Sigmoid colon (tissue), 7 donors: ENCODE results near the gene DHDH. TPM values are rescaled to one million over a fixed set of nuclear protein-coding genes. Genes with fewer than 3 reads are reported as not detected.
"Not testable (repeated sequence)": the region's sequence is repeated elsewhere in the genome, so short reads cannot be mapped to it uniquely, and the experiment has no call there.

Experiments
- DNase-seq: peaks from one replicate; pipeline ENCODE4 v3.0.0-alpha.2; 2019
- H3K27ac ChIP-seq, 4 donors: fragments of 200-600 bp; sonication (generic); one replicate each; pipeline ENCODE4 v1.5.1; 2016 to 2019; ENCODE audit warnings: mild to moderate bottlenecking in 1 of 4
- H3K27me3 ChIP-seq, 3 donors: fragments of 200-600 bp; sonication (generic); one replicate each; pipeline ENCODE4 v1.5.1; 2019; ENCODE audit warnings: mild to moderate bottlenecking in 1 of 3
- H3K36me3 ChIP-seq, 4 donors: fragments of 200-600 bp; sonication (generic); one replicate each; pipeline ENCODE4 v1.5.1; 2016 to 2019
- H3K4me1 ChIP-seq, 4 donors: fragments of 200-600 bp; sonication (generic); one replicate each; pipeline ENCODE4 v1.5.1; 2017 to 2019
- H3K4me3 ChIP-seq, 4 donors: fragments of 200-600 bp; sonication (generic); one replicate each; pipeline ENCODE4 v1.5.1; 2017 to 2019; ENCODE audit warnings: mild to moderate bottlenecking in 2 of 4, moderate library complexity in 1 of 4
- H3K9me3 ChIP-seq, 4 donors: fragments of 200-600 bp in 3 of 4; sonication (generic) in 3 of 4; one replicate each; pipeline versions ENCODE4 v1.5.1 to v1.6.1; 2013 to 2019
- EP300 ChIP-seq, 4 donors: sonication (generic); formaldehyde crosslinking; IDR thresholded peaks; one replicate each; pipeline ENCODE4 v1.6.1; 2017; ENCODE audit warnings: antibody characterized with exemption in 4 of 4
- POLR2A ChIP-seq, 2 donors: fragments of 450-650 bp; IDR thresholded peaks; one replicate each; pipeline ENCODE4 v1.6.1; 2016; ENCODE audit warnings: antibody characterized with exemption in 2 of 2, mild to moderate bottlenecking in 2 of 2, moderate library complexity in 2 of 2
- POLR2AphosphoS5 ChIP-seq, 4 donors: sonication (generic); formaldehyde crosslinking; IDR thresholded peaks; one replicate each; pipeline ENCODE4 v1.6.1; 2017; ENCODE audit warnings: antibody characterized with exemption in 4 of 4
- WGBS, 2 donors: extraction: QIAGEN DNeasy Blood & Tissue Kit; methylation state at CpG; one replicate each; pipeline ENCODE4 v1.1.7; 2013; 5-methylcytosine and 5-hydroxymethylcytosine counted together
- intact Hi-C: fragments of 100-400 bp; cut with DNase I; formaldehyde crosslinking; loops from one replicate; pipeline ENCODE4 v1.15.1; 2023
- polyA plus RNA-seq, 3 donors: library from polyadenylated mRNA; stranded (reverse); fragments of 200-250 nt; gene quantifications; one replicate each; pipeline ENCODE4 v1.2.3, GENCODE V29; 2013
- total RNA-seq, 4 donors: library from RNA; depleted of rRNA; stranded (reverse); fragments of >200 nt; gene quantifications; one replicate each; pipeline ENCODE4 v1.1.0, GENCODE V29; 2016
- TF ChIP-seq, protein P1 (sequence below), 4 experiments: fragments of 450-650 bp in 3 of 4; fragments of 200-600 bp in 1 of 4; IDR thresholded peaks; one replicate each; pipeline ENCODE4 v1.5.1; 2016 to 2019; ENCODE audit warnings: antibody characterized with exemption in 4 of 4, mild to moderate bottlenecking in 3 of 4, moderate library complexity in 2 of 4
- donor health status: healthy with polysubstance abuse.
- donor health status: Bipolar disorder and iron deficiency.
- donor health status: healthy.

DHDH gene
- total and polyA plus RNA-seq, 7 donors: 0.16 TPM; not detected in 6

- DNase-seq: no peak
- peak overlapping the region in 2 of 4 donors; percentile 7 to 27 for H3K27ac ChIP-seq
- no peaks in the 10 kb centered on the region for H3K9me3 ChIP-seq
- H3K4me3 ChIP-seq: no peak overlapping the region
- WGBS, 2 donors: 57 to 81% methylated on average over 11 of the region's 11 CpGs
- H3K27me3 ChIP-seq: no peaks in the 10 kb centered on the region
- H3K4me1 ChIP-seq: peaks cover 0 to 11% (median 3%) of the 10 kb centered on the region in 4 donors
- TF ChIP-seq POLR2AphosphoS5 (IDR thresholded peaks at IDR 0.05) (no peak), EP300 (IDR thresholded peaks at IDR 0.05) (no peak), POLR2A (IDR thresholded peaks at IDR 0.05) (no peak)
- TF ChIP-seq, protein P1, sequence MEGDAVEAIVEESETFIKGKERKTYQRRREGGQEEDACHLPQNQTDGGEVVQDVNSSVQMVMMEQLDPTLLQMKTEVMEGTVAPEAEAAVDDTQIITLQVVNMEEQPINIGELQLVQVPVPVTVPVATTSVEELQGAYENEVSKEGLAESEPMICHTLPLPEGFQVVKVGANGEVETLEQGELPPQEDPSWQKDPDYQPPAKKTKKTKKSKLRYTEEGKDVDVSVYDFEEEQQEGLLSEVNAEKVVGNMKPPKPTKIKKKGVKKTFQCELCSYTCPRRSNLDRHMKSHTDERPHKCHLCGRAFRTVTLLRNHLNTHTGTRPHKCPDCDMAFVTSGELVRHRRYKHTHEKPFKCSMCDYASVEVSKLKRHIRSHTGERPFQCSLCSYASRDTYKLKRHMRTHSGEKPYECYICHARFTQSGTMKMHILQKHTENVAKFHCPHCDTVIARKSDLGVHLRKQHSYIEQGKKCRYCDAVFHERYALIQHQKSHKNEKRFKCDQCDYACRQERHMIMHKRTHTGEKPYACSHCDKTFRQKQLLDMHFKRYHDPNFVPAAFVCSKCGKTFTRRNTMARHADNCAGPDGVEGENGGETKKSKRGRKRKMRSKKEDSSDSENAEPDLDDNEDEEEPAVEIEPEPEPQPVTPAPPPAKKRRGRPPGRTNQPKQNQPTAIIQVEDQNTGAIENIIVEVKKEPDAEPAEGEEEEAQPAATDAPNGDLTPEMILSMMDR (IDR thresholded peaks at IDR 0.05): no peak
- intact Hi-C loops: no loop called here
- H3K36me3 ChIP-seq: peaks cover 0 to 35% (median 15%) of the 10 kb centered on the region in 4 donors
These were observed 8.2 kb upstream of the DHDH start for GRCh38 chr19:48925240-48925843.

GRCh38 chr19:48925890-48926289, 7.6 kb upstream of the DHDH start:
- H3K27ac ChIP-seq, H3K4me3 ChIP-seq, H3K9me3 ChIP-seq, intact Hi-C loops, H3K27me3 ChIP-seq, DNase-seq: not testable (repeated sequence)
- H3K4me1 ChIP-seq: peaks cover 0 to 11% (median 3%) of the 10 kb centered on the region in 4 donors
- 66 to 87% methylated on average over 8 of the region's 8 CpGs for WGBS, 2 donors
- H3K36me3 ChIP-seq: peaks cover 0 to 30% (median 13%) of the 10 kb centered on the region in 4 donors

GRCh38 chr19:48926909-48927308, 6.6 kb upstream of the DHDH start:
- 19 to 46% methylated on average over 10 of the region's 10 CpGs for WGBS, 2 donors
- TF ChIP-seq EP300 (IDR thresholded peaks at IDR 0.05) (peak in 1 of 4 donors; percentile 42), POLR2A (IDR thresholded peaks at IDR 0.05) (no peak), POLR2AphosphoS5 (IDR thresholded peaks at IDR 0.05) (peak in 3 of 4 donors; percentile 60 to 74 (median 65))
- TF ChIP-seq, protein P1 (IDR thresholded peaks at IDR 0.05): no peak
- peaks cover 0 to 20% (median 4%) of the 10 kb centered on the region in 4 donors for H3K36me3 ChIP-seq
- peak overlapping the region in 2 of 4 donors; percentile 11 to 49 for H3K27ac ChIP-seq
- peaks cover 0 to 3% (median 0%) of the 10 kb centered on the region in 3 donors for H3K27me3 ChIP-seq
- H3K4me3 ChIP-seq: no peak overlapping the region
- H3K9me3 ChIP-seq: no peaks in the 10 kb centered on the region
- intact Hi-C loops: no loop called here
- peaks cover 0 to 11% (median 3%) of the 10 kb centered on the region in 4 donors for H3K4me1 ChIP-seq
- DNase-seq: peak; percentile 82

DNA sequence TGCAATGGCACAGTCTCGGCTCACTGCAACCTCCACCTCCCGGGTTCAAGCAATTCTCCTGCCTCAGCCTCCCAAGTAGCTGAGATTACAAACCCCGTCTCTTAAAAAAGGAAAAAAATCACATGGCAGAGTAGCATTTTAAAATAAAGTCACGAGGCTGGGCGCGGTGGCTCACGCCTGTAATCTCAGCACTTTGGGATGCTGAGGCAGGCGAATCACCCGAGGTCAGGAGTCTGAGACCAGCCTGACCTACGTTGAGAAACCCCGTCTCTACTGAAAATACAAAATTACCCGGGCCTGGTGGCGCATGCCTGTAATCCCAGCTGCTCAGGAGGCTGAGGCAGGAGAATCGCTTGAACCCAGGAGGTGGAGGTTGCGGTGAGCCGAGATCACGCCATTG, 5.8 kb upstream of the DHDH start:
- DNase-seq, H3K4me3 ChIP-seq, H3K27ac ChIP-seq, intact Hi-C loops, H3K9me3 ChIP-seq: not testable (repeated sequence)
- 48 to 87% methylated on average over 17 of the region's 17 CpGs for WGBS, 2 donors
- Histone ChIP-seq H3K36me3 (peaks cover 0 to 12% (median 2%) of the 10 kb centered on the region in 4 donors), H3K4me1 (peaks cover 0 to 11% (median 3%) of the 10 kb centered on the region in 4 donors), H3K27me3 (peaks cover 0 to 11% (median 0%) of the 10 kb centered on the region in 3 donors)

DNA sequence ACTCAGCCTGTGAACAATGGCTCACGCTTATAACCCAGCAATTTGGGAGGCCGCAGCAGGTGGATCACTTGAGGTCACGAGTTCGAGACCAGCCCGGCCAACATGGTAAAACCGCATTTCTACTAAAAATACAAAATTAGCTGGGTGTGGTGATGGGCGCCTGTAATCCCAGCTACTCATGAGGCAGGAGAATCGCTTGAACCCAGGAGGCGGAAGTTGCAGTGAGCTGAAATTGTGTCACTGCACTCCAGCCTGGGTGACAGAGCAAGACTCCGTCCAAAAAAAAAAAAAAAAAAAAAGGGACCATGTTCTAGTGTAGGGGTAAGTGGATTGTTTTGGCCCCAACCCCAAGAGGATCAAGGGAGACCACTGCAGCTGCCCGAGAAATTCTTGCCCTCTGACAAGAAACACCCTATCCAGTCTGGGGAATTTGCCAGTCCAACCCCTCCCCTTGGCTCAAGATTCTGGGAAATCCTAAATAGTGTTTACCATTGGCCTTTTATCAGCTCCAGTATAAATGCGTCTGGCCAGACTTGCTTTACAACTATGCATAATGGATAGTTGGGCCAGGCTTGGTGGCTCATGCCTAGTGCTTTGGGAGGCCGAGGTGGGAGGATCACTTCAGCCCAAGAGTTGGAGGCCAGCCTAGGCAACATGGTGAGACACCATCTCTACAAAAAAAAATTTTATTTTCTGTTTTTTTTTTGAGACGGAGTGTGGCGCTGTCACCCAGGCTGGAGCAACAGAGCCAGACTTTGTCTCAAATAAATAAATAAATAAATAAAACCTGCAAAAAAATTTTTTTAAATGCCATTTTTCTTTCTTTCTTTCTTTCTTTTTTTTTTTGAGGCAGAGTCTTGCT, 5.1 kb upstream of the DHDH start:
- Histone ChIP-seq H3K36me3 (peaks cover 0 to 5% (median 0%) of the 10 kb centered on the region in 4 donors), H3K4me1 (peaks cover 0 to 17% (median 7%) of the 10 kb centered on the region in 4 donors), H3K27me3 (peaks cover 0 to 17% (median 0%) of the 10 kb centered on the region in 3 donors), H3K4me3 (no peak overlapping the region), H3K27ac (no peak overlapping the region), H3K9me3 (no peaks in the 10 kb centered on the region)
- WGBS, 2 donors: 34 to 76% methylated on average over 15 of the region's 15 CpGs
- TF ChIP-seq POLR2AphosphoS5 (IDR thresholded peaks at IDR 0.05) (no peak), POLR2A (IDR thresholded peaks at IDR 0.05) (no peak), EP300 (IDR thresholded peaks at IDR 0.05) (no peak)
- TF ChIP-seq, protein P1 (IDR thresholded peaks at IDR 0.05): no peak
- intact Hi-C loops: no loop called here
- no peak for DNase-seq
